ENCODE data around the gene PRR13. TPM values are rescaled to one million over a fixed set of nuclear protein-coding genes. Genes with fewer than 3 reads are reported as not detected.
"Not testable (repeated sequence)": the region's sequence is repeated elsewhere in the genome, so short reads cannot be mapped to it uniquely, and the experiment has no call there.

The PRR13 gene
- total and polyA plus RNA-seq, 7 donors = 45.2 to 136 (median 66.3) TPM

DNA sequence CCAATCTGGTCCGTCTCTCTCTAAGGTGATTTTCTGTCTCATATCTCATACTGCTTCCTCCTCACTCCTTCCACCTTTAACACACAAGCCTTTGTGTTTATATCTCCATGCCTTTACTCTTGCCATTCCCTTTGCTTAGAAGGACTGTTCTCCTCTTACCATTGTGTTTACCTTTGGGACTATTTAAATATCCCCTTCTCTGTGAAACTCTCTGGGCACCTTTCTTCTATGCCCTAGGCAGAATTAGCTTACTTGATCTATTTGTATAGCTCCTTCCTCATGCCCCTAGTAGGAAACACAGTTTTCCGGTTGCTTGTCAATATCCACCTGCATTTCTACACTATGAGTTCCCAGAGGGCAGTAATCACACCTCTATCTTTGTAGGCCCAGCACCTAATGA is 21.8 kb upstream of the PRR13 start:
- intact Hi-C loops (cut with DNase I) = loop anchor here in 1 of 2 donors (2.0 kb wide), 1 partner anchor 67 kb away; no protein-coding TSS in a partner anchor
- Histone ChIP-seq H3K4me1 (peaks cover 2% of the 10 kb centered on the region), H3K27ac (no peak overlapping the region), H3K9me3 (no peaks in the 10 kb centered on the region), H3K36me3 (ENCODE audit: insufficient read depth in 1 of 2, low read depth in 1 of 2) (peaks cover 0 to 3% of the 10 kb centered on the region in 2 donors), H3K27me3 (ENCODE audit: insufficient read depth in 3 of 3, low read length in 2 of 3) (no peaks in the 10 kb centered on the region), H3K4me3 (no peak overlapping the region)
- DNase-seq = no peak
- no peak for TF ChIP-seq CTCF (IDR thresholded peaks at IDR 0.05)
- no peak for ATAC-seq
- 85 to 88% (median 85%) methylated on average over 2 of the region's 2 CpGs for WGBS, 3 donors

- H3K36me3 ChIP-seq (ENCODE audit: insufficient read depth in 1 of 2, low read depth in 1 of 2); H3K27ac ChIP-seq; H3K4me1 ChIP-seq; DNase-seq; intact Hi-C loops (cut with DNase I); H3K9me3 ChIP-seq; H3K27me3 ChIP-seq (ENCODE audit: insufficient read depth in 3 of 3, low read length in 2 of 3); H3K4me3 ChIP-seq; ATAC-seq: not testable (repeated sequence)
- 89 to 92% (median 89%) methylated on average over 12 of the region's 12 CpGs for whole genome bisulfite sequencing, 3 donors
Measured at GRCh38 chr12:53422247-53422646, 19.3 kb upstream of the PRR13 start.

DNA sequence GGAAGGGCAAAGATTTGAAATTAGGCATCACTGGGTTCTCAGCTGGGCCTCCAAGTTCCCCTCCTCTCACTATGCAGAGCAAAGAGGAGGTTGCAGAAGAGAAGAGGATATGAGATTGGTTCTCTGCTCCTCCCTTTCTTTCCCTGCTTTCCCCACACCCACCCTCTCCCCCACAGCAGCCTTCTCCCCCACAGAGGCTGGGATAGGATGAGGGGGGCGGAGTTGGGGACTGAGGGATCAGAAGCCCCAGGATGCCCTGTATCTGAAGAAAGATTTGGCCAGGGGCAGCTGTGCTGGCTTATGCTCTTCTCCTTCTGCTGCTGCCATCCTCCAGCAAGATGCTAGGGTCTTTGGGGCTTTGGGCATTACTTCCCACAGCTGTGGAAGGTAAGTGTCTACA is 17.9 kb upstream of the PRR13 start, which contains the start of gene AMHR2:
Gene AMHR2 (plus strand): TSS at position 259 of the 400 bp plus-strand sequence. CDS start 80 bp downstream, at position 339.
- intact Hi-C loops (cut with DNase I) = no loop called here
- 89 to 100% (median 96%) methylated on average over 1 of the region's 1 CpG for WGBS, 3 donors
- DNase-seq = no peak
- Histone ChIP-seq H3K27ac (no peak within 1 kb of the TSS), H3K27me3 (ENCODE audit: insufficient read depth in 3 of 3, low read length in 2 of 3) (no peaks in the 10 kb centered on the region), H3K36me3 (ENCODE audit: insufficient read depth in 1 of 2, low read depth in 1 of 2) (no peaks in the 10 kb centered on the region), H3K9me3 (no peaks in the 10 kb centered on the region), H3K4me3 (no peak within 1 kb of the TSS), H3K4me1 (peaks cover 7% of the 10 kb centered on the region)
- ATAC-seq = no peak
- TF ChIP-seq CTCF (IDR thresholded peaks at IDR 0.05) = no peak

- Histone ChIP-seq H3K9me3 (no peaks in the 10 kb centered on the region), H3K27me3 (ENCODE audit: insufficient read depth in 3 of 3, low read length in 2 of 3) (no peaks in the 10 kb centered on the region), H3K27ac (no peak overlapping the region), H3K36me3 (ENCODE audit: insufficient read depth in 1 of 2, low read depth in 1 of 2) (no peaks in the 10 kb centered on the region), H3K4me3 (no peak overlapping the region), H3K4me1 (peaks cover 7% of the 10 kb centered on the region)
- intact Hi-C loops (cut with DNase I) = no loop called here
- ATAC-seq = no peak
- 81 to 85% (median 85%) methylated on average over 8 to 9 of the region's 9 CpGs for WGBS, 3 donors
- no peak for DNase-seq
- TF ChIP-seq CTCF (IDR thresholded peaks at IDR 0.05) = no peak
Measured at GRCh38 chr12:53424626-53425514, 16.7 kb upstream of the PRR13 start.

DNA sequence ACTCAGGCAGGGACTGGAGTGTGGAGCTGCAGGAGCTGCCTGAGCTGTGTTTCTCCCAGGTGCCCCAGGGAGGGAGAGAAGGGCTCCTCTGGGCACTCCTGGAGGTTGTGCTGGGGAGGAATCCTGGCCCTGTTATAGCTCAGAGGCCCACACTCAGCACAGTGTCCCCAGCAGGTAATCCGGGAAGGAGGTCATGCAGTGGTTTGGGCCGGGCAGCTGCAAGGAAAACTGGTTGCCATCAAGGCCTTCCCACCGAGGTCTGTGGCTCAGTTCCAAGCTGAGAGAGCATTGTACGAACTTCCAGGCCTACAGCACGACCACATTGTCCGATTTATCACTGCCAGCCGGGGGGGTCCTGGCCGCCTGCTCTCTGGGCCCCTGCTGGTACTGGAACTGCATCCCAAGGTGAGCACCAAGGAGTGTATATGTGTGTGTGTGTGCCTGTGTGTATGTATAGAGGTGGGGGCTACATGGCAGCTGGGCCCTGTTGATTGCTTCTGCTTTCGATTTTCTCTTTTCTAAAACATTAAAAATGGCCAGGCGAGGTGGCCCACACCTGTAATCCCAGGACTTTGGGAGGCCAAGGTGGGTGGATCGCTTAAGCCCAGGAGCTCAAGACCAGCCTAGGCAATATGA is 15.9 kb upstream of the PRR13 start:
- no peaks in the 10 kb centered on the region for H3K9me3 ChIP-seq
- no peak for TF ChIP-seq CTCF (IDR thresholded peaks at IDR 0.05)
- 74 to 83% (median 81%) methylated on average over 11 of the region's 11 CpGs for WGBS, 3 donors
- H3K27ac ChIP-seq = no peak overlapping the region
- peaks cover 7% of the 10 kb centered on the region for H3K4me1 ChIP-seq
- DNase-seq = no peak
- no peak overlapping the region for H3K4me3 ChIP-seq
- ATAC-seq = no peak
- intact Hi-C loops (cut with DNase I) = no loop called here
- H3K36me3 ChIP-seq (ENCODE audit: insufficient read depth in 1 of 2, low read depth in 1 of 2) = no peaks in the 10 kb centered on the region
- H3K27me3 ChIP-seq (ENCODE audit: insufficient read depth in 3 of 3, low read length in 2 of 3) = no peaks in the 10 kb centered on the region
